Activated CD4-positive, alpha-beta T cell treated with anti-CD3 and anti-CD28 coated beads for 1 hour (primary cell): ENCODE data around the gene NT5C2.
"Not testable (repeated sequence)": the region's sequence is repeated elsewhere in the genome, so short reads cannot be mapped to it uniquely, and the experiment has no call there.

Experiments
- DNase-seq: peaks from one replicate; pipeline ENCODE4 v3.0.0-alpha.2; 2020

Gene NT5C2

DNA sequence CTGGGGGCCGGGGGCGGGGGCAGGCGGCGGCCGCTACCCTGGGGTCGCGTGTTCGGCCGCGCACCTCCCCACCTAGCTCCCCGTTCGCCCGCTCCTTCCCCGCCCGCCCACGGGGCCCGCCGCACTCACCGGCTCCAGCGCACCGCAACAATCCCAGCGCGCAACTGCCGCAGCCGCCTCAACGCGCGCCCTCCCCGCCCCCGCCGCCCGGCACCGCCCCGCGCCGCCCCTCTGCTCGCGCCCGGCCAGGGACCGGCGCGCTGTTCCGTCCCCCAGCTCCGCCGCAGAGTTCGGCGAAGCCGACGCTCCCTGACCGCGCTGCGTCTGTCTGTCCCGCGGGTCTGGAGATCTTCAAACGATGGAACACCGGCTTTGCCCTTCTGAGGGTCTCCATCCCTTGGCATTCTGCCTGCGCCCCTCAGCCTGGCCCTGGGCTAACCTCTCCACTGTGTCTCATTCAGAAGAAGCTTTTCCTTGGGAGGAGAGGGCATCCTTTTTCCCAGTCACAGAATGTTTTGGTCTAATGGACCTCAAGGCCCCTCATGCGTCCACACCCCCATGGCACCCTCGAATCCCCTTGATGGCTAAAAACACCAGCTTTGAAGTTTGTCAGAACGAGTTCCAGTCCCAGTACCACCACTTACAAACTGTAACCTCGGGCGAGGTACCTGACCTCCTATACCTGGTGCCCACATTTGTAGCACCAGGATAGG is at the start of gene NT5C2:
Gene NT5C2 (minus strand): TSS at position 166 of the 713 bp plus-strand sequence. CDS start 18,314 bp downstream, outside the sequence.
- peak; percentile 66 for DNase-seq

DNA sequence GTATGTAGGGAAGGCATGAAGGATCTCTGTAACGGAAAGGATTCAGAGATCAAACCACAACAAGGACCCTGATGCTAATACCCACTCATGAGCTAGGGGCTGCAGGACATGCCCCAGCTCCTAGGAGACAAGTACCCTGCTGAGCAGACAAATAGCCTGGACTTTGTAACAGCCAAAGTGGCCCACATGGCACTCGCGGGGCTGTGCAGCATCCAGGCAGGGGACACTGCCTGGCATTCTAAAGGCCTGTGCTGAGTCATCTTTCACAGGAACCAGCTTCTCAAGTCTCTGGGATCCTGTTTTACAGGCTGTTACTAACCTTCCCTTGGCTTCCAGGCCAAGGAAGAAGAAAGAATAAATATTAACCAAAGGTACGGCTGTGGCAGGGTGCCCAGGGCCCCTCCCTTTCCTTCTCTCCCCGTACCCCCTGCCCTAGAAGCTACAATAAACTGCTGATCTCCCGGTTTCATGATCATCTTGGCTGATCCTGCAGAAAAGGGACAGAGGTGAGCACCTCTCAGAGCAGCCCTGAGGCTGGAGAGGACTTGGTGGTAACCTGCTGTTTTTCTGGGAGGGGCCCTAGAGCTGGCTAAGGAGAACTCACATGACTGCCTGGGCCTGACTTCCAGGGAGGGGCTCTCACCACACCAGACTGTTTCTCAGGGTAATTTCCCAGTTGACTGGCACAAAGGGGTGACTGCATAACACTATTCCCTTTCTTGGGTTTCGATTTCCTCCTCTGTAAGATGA is 48.4 kb upstream of the NT5C2 start:
- DNase-seq: no peak

DNA sequence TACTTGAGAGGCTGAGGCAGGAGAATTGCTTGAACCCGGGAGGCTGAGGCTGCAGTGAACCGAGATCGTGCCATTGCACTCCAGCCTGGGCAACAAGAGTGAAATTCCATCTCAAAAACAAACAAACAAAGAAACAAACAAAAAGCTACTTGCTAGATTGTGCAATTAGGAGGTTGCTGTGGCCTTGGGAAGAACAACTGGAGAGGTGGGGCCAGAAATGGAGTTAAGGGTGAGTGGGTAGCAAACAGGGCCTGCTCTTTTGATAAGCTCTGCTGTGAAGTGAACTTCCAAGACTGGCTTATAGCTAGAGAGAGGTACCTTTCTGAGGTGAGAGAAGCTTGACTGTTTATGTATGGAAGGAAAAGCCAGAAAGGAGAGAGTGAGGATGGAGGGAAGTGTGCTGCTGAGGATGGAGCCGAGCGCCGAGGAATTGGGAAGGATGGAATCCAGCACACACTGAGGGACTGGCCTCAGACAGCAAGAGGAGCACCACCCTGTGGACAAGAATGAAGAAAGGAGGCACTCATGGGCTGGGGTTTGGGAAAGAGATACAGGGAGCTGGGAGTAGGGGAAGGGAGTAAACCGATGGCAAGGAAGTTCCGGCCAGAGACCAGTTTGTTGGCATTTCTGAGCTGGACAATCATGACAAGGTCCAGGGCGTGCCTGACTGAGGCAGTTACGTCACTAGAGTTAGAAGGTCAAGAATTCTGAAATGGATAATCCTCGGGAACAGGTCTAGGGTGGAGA is 45.6 kb upstream of the NT5C2 start:
- no peak for DNase-seq

DNA sequence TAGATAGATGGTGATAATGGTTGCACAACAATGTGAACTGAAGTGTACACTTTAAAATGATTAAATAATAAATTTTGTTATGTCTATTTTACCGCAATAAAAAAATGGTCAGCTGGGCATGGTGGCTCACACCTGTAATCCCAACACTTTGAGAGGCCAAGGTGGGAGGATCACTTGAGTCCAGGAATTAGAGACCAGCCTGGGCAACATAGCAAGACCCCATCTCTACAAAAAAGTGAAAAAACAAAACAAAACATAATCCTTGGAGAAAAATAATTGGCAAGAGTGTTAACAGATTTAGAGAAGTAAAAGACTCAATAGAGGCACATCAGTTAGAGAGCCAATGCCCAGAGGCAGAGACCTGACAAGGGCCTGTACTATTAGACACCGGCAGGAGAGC is 42.7 kb upstream of the NT5C2 start:
- no peak for DNase-seq

DNA sequence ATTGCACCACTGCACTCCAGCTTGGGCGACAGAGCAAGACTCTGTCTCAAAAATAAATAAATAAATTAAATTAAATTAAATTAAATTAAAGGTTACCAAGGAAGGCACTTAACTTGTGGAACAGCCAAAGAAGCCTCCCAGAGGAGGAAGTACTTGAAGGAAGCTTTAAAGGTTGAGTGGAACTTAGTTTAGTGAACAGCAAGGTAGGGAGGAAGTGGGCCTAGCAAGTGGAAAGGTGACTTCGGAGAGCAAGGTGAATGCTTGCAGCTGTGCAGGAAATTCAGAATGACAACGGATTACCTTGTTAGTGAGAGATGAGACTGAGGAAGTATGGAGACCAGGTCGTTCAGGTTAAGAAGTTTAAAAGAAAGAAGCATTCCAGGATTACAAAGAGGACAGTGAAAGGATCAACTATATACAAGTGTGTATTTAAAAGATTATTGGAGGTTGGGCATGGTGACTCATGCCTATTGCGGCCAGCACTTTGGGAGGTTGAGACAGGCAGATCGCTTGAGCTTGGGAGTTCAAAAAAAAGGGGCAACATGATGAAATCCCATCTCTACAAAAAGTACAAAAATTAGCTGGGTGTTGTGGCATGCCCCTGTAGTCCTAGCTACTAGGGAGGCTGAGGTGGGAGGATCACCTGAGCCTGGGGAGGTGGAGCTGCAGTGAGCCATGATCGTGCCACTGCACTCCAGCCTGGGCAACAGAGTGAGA is 39.9 kb upstream of the NT5C2 start:
- DNase-seq: no peak

DNA sequence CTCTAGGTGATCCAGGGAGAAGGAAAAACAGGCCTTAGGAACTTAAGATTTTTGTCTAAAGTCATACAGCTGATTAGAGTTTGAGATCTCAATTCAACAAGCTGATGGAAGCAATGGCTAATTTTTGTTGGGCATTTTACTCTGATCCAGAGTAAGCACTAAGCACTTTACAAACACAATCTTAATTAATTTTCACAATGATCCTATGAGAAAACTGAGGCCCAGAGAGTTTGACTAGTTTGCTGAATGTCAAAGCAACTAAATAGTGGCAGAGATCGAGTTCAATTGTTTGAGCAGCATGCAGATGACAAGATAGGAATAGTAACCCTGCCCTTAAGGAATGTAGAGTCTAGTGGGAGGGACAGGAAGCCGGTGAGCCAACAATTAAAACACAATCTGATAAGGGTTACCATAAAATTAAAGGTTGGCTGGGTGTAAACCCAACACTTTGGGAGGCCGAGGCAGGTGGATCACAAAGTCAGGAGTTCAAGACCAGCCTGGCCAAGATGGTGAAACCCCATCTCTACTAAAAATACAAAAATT is 39.1 kb upstream of the NT5C2 start:
- DNase-seq: no peak

DNA sequence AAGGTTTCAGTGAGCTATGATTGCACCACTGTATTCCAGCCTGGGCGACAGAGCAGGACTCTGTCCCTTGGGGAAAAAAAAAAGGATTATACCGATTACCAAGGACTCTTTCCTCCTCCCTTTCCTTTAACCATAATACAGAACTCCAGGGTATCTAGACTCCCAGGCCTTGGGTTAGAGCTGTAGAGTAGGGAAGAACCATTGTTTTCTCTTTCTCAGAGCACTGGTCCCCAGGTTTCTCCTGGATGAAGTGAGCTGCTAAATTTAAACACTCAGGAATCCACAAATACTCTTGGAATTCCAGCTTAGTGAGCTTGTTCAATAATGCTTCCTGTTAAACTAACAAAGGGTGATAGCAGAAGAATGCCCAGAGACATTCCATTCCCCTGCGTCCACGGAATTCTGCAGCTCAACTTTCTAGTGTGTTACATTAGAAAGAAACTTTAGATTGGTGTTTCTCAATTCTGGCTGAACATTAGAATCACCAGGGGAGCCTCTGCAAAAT is 38.0 kb upstream of the NT5C2 start:
- no peak for DNase-seq

DNA sequence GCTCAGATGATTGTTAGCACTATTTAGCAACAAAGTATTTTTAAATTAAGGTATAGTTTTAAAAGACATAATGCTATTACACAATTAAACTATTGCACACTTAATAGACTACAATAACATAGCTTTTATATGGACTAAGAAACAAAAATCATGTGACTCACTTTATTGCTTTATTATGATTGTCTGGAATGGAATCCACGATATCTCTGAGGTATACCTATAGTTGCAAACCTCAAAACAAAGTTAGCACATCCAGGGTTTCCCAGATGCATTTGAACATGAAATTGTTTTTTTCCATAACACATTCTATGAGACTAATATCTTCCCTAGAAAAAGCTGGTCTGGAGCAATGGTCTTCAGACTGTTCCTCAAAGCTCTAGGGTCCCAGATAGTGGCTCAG is 34.3 kb upstream of the NT5C2 start:
- no peak for DNase-seq

DNA sequence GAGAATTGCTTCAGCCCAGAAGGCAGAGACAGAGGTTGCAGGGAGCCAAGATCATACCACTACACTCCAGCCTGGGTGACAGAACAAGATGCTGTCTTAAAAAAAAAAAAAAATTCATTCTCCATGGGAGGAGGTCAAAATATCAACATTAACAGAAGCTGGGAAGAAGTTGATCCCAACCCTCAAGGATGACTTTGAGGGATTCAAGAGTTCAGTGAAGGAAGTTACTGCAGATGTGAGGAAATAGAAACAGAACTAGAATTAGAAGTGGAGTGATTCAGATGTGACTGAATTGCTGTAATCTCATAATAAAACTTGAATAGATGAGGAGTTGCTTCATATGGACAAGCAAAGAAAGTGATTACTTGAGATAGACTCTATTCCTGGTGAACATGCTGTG is 32.9 kb upstream of the NT5C2 start:
- DNase-seq: no peak

DNA sequence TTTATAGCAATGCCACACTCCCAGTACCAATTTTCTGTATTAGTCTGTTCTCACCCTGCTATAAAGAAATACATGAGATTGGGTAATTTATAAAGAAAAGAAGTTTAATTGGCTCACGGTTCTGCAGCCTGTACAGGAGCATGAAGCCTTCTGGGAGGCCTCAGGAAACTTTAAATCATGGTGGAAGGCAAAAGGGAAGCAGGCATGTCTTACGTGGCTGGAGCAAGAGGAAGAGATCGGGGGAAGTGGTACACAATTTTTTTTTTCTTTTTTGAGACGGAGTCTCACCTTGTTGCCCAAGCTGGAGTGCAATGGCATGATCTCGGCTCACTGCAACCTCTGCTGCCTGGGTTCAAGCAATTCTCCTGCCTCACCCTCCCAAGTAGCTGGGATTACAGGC is 31.6 kb upstream of the NT5C2 start:
- not testable (repeated sequence) for DNase-seq

DNA sequence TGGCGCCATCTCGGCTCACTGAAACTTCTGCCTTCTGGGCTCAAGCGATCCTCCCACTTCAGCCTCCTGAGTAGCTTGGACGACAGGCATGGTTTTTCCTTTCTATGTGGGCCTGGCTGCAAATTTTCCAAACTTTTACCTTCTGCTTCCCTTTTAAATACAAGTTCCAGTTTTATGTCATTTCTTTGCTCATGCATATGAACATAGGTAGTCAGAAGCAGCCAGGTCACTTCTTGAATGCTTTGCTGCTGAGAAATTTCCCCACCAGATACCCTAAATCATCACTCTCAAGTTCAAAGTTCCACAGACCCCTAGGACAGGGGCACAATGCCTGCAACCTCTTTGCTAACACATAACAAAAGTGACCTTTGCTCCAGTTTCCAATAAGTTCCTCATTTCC is 31.1 kb upstream of the NT5C2 start:
- no peak for DNase-seq

DNA sequence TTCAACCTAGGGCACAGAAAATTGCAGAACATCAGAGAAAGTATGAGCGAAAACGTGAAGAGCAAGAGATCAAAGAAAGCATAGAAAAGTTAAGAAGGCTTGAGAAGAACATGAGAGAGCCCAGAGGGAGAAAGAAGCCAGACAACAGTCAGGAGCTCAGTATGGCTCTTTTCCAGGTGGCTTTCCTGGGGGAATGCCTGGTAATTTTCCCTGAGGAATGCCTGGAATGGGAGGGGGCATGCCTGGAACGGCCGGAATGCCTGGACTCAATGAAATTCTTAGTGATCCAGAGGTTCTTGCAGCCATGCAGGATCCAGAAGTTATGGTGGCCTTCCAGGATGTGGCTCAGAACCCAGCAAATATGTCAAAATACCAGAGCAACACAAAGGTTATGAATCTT is 23.3 kb upstream of the NT5C2 start:
- not testable (repeated sequence) for DNase-seq

DNA sequence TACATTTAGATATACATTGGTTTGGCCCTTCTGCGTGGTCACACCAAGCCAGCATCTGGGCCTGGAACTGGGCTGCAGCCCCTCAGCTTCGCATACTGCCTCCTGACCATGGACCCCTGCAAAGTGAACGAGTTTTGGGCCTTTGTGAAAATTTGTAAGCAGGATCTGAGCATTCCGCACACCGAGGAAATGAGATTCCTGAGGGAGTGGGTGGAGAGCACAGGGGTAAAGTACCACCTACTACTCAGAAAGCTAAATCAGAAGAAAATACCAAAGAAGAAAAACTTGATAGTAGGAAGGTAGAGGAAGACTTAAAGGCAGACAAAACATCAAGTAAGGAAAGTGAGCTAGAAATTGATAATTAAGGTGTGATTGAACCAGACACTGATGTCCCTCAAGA is 22.5 kb upstream of the NT5C2 start:
- DNase-seq: no peak

DNA sequence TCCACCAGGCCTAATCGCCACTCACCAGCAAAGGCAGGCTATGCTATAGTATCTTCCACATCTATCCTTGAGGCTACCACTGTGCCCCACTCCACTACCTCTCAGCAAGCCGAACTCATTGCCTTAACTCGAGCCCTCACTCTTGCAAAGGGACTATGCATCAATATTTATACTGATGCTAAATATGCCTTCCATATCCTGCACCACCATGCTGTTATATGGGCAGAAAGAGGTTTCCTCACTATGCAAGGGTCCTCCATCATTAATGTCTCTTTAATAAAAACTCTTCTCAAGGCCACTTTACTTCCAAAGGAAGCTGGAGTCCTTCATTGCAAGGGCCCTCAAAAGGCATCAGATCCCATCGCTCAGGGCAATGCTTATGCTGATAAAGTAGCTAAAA is 17.2 kb upstream of the NT5C2 start:
- not testable (repeated sequence) for DNase-seq

DNA sequence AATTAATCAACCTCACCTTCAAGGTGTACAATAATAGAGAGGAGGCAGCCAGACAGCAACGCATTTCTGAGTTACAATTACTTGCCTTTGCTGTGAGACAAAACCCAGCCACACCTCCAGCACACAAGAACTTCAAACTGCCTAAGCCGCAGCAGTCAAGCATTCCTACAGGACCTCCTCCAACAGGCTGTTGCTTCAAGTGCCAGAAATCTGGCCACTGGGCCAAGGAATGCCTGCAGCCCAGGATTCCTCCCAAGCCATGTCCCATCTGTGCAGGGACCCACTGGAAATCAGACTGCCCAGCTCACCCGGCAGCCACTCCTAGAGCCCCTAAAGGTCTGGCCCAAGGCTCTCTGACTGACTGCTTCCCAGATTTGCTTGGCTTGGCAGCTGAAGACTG is 14.6 kb upstream of the NT5C2 start:
- not testable (repeated sequence) for DNase-seq

DNA sequence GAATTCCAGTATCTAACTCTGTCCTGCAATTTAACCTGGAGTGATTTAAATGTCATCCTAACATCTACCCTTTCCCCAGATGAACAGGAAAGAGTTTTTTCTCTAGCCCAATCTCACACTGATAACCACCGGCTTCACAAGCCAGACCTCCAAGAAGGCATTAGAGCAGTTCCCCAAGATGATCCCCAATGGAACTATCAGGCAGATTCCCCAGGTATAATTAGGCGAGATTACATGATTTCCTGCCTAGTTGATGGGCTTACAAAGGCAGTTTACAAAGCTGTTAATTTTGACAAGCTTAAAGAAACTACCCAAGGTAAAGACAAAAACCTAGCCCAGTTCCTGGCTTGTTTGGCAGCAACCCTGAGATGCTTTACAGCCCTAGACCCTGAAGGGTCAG is 14.1 kb upstream of the NT5C2 start:
- no peak for DNase-seq

DNA sequence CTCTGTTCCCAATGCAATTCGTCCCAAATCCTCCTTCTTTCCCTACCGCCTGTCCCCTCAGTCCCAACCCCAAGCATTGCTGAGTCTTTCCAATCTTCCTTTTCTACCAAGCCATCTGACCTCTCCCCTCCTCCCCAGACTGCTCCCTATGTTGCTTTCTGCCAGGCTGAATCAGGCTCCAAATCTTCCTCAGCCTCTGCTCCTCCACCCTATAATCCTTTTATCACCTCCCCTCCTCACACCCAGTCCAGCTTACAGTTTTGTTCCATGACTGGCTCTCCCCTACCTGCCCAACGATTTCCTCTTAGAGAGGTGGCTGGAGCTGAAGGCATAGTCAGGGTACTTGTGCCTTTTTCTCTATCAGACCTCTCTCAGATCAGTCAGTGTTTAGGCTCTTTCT is 13.6 kb upstream of the NT5C2 start:
- not testable (repeated sequence) for DNase-seq

DNA sequence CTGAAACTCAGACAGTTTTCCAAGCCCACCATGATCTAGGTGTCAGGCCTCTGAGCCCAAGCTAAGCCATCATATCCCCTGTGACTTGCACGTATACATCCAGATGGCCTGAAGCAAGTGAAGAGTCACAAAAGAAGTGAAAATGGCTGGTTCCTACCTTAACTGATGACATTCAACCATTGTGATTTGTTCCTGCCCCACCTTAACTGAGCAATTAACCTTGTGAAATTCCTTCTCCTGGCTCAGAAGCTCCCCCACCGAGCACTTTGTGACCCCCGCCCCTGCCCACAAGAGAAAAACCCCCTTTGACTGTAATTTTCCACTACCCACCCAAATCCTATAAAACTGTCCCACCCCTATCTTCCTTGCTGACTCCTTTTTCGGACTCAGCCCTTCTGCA is 12.3 kb upstream of the NT5C2 start:
- DNase-seq: not testable (repeated sequence)

DNA sequence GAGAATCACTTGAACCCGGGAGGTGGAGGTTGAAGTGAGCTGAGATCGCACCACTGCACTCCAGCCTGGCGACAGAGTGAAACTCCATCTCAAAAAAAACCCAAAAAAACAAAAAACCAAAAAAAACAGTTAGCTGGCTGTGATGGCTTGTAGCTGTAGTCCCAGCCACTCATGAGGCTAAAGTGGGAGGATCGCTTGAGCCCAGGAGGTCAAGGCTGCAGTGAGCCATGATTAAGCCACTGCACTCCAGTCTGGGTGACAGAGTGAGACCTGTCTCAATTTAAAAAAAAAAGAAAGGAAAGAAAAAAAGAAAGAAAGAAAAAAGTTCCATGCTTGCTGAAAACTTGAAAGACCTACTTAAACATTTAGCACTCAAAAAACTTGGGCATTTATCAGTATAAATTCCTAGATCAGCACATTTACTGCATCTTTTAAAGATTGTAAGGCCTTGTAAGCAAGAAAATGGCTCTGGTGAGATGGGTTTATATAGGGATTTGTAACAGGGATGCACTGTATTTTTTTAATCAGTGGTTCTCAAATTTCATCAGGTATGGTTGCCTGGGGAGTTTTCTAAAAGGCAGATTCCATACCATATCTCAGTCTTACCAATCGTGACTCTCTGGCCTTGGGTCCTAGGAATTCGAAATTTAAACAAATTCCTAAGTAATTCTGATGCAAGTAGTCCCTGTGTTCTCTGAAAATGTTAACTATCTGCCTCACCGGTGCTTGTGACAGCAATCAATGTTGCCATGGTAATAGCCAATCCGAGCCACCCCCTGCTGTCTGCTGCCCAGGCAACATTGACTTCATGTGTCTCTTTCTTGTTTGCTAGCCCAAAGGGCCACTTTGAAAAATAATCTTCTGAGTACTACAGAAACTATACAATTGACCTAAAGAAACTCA is 11.5 kb upstream of the NT5C2 start:
- no peak for DNase-seq

DNA sequence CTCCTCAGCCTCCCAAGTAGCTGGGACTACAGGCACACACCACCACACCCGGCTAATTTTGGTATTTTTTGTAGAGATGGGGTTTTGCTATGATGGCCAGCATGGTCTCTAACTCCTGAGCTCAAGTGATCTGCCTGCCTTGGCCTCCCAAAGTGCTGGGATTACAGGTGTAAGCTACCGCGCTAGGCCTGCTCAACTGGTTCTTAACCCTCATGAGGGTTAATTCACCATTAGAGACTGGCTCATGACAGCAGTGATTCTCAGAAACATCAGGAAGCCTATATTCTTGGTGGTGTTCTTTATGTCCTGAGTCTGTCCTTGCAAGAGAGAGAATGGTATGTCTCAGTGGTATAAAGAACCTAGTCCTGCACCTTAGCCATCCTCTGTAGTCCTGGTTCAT is 10.4 kb upstream of the NT5C2 start:
- DNase-seq: no peak

DNA sequence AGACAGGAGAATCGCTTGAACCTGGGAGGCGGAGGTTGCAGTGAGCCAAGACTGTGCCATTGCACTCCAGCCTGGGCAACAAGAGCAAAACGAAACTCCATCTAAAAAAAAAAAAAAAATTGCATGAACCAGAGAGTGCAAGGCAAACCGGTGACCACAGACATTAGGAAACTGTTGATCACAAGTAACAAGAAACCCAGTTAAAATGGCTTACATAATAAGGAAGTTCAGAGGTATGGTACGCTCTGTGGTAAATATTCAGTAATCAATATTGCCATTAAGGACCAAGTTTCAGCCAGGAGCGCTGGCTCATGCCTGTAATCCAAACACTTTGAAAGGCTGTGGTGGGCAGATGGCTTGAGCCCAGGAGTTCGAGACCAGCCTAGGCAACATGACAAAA is 9.2 kb upstream of the NT5C2 start:
- no peak for DNase-seq

DNA sequence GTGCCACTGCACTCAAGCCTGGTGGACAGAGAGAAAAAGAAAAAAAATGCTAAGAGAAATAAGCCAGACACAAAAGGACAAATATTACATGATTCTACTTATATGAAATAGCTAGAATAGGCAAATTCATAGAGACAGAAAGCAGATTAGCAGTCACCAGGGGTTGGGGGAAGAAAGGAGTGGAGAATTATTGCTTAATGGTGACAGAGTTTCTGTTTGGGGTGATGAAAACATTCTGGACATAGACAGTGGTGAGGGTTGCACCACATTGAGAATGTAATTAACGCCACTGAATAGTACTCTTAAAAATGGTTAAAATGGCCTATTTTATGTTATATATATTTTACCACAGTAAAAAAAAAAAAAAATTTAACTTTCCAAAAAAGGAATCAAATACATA is 6.4 kb upstream of the NT5C2 start:
- DNase-seq: no peak
